SK-N-SH (cell line): ENCODE data around the gene DCST1.

Source experiments
- CTCF ChIP-seq: fragments of 200-600 bp; sonication (generic); IDR thresholded peaks from 2 replicates; pipeline ENCODE4 v1.6.1; 2017; ENCODE audit warnings: antibody characterized with exemption, mild to moderate bottlenecking, moderate library complexity
- EP300 ChIP-seq, 2 experiments: IDR thresholded peaks; 2 replicates each; pipeline versions ENCODE4 v1.4.0 to v1.6.1; 2012; ENCODE audit warnings: borderline replicate concordance in 1 of 2, low read depth in 1 of 2, low read length in 1 of 2
- EZH2phosphoT487 ChIP-seq: fragments of 200-600 bp; sonication (generic); IDR thresholded peaks from 2 replicates; pipeline ENCODE4 v1.6.1; 2017; ENCODE audit warnings: low read depth, mixed run types, mild to moderate bottlenecking, antibody characterized with exemption, moderate library complexity, borderline replicate concordance
- GABPA ChIP-seq: IDR thresholded peaks from 2 replicates; pipeline ENCODE4 v1.4.0; 2012; ENCODE audit warnings: low read depth, mild to moderate bottlenecking
- MAX ChIP-seq: IDR thresholded peaks from 2 replicates; pipeline ENCODE4 v1.4.0; 2012; ENCODE audit warnings: low read depth
- MEF2A ChIP-seq: IDR thresholded peaks from 2 replicates; pipeline ENCODE4 v1.4.0; 2012; ENCODE audit warnings: low read depth, borderline replicate concordance
- MXI1 ChIP-seq: IDR thresholded peaks from 2 replicates; pipeline ENCODE4 v1.6.1; 2012; ENCODE audit warnings: mild to moderate bottlenecking, low read depth, low read length, improper control_type of control experiment
- NRF1 ChIP-seq: IDR thresholded peaks from 2 replicates; pipeline ENCODE4 v1.6.1; 2012; ENCODE audit warnings: low read depth, mild to moderate bottlenecking, low read length
- POLR2AphosphoS5 ChIP-seq: IDR thresholded peaks from 2 replicates; pipeline ENCODE4 v1.6.1; 2012; ENCODE audit warnings: low read depth, low read length
- REST ChIP-seq: IDR thresholded peaks from 2 replicates; pipeline ENCODE4 v1.6.1; 2012; ENCODE audit warnings: mild to moderate bottlenecking, low read depth, low read length, moderate library complexity
- RXRA ChIP-seq: IDR thresholded peaks from 2 replicates; pipeline ENCODE4 v1.4.0; 2012; ENCODE audit warnings: low read depth, mild to moderate bottlenecking, borderline replicate concordance
- USF1 ChIP-seq: IDR thresholded peaks from 2 replicates; pipeline ENCODE4 v1.4.0; 2012; ENCODE audit warnings: low read depth, borderline replicate concordance
- YY1 ChIP-seq: IDR thresholded peaks from 2 replicates; pipeline ENCODE4 v1.4.0; 2012; ENCODE audit warnings: low read depth, mild to moderate bottlenecking
- ZBTB33 ChIP-seq: IDR thresholded peaks from 2 replicates; pipeline ENCODE4 v1.4.0; 2012; ENCODE audit warnings: low read depth, borderline replicate concordance

- TF ChIP-seq MAX (peak; percentile 56; the same call in 1 of the 2 replicates), EZH2phosphoT487 (no peak), CTCF (no peak), REST (no peak), MEF2A (no peak), YY1 (no peak), USF1 (no peak), RXRA (no peak), NRF1 (no peak), POLR2AphosphoS5 (no peak), ZBTB33 (no peak), EP300 (IDR thresholded peaks at IDR 0.05; ENCODE audit: borderline replicate concordance in 1 of 2, low read depth in 1 of 2, low read length in 1 of 2) (no peak), GABPA (no peak), MXI1 (peak; percentile 67; the same call in 1 of the 2 replicates)
Measured at GRCh38 chr1:154999571-155000410, 33.8 kb upstream of the DCST1 start.
